A204.1 (cell line): ENCODE data around the gene TECPR1.

Experiments used
- FAIRE-seq: peaks from 2 replicates; lab custom pipeline; 2012; peaks lifted over from hg19 to GRCh38; lab: Jason Lieb, UNC

The TECPR1 gene

DNA sequence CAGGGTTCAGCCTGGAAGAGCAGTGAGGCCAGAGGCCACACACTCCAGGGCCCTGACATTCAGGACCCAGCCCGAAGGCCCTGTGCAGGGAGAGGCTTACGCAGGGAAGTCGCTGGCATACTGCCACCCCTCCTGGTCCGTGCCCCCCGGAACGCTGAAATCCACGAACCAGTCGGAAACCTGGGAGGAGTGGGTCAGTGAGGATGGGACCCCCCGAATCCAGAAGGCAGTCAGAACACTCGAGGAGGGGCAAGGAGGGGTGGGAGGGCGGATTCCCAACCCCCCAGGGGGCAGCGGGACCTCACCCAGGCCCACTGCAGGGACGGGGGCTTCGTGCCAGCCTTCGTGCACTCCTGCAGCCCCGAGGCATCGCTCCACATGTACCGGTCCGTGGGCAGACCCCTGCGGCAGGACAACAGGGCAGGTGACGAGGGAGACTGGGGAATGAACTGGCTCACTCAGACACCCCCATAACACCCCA lies 27.3 kb downstream of the TECPR1 start:
- no peak for FAIRE-seq

DNA sequence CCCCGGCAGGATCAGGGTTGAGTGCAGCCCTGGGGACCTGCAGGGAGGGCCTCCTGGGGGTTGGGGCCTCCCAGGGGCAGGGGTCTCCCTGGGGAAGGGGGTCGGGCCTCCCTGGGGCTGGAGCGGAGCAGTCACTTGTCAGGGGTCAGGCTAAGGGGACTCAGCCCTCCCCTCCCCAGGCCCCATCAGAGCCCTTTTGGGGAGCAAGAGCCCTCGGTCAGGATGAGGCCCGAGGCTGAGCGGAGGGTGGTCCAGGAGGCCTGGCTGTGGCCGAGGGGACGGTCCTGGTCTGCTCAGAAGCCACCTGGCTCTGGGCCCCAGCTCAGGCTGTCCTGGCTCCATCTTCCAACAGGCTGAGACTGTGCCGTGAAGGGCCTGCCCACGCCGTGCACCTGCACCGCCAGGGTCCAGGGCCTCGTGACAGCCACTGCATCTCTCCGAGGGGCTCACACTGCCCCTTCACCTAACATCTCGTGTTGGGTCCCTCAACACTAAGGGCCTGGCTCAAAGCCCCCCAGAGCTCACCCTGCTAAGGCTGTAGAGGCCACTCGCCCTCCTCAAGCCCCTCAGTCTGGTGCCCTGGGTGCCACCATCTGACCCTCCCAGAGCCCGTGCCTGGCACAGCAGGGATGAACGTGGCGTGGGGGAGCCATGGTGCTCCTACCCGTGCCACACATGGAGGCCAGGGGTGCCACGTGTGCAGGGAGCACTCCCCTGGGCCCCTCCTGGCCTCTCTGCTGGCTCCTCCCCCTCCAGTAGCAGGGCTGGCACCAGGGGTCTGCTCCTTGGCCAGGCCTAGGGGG lies 27.9 kb downstream of the TECPR1 start:
- FAIRE-seq, result no peak

DNA sequence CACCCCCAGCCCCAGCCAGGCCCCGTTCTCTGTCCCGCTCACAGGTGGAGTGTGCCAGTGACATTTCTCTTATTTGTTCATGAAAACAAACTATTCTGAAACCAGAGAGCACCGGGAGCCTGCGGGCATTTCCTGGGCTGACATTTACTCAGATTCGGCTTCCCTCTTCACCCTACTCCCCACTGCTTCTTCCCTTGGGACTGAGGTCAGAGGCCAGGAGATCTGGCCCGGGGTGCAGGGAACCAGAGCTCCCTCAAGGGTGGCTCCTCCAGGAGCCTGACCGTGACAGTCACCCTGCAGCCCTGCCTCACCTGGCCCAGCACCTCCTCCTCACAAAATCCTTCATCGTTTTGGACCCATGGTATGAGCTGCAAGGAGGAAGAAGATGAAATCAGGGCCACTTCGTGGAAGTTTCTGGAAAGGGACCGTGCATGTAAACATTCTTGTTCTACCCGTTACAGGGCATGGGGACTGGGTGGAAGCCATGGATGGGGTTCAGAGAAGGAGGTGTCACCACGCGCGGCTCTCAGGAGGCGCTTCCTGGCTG lies 28.6 kb downstream of the TECPR1 start:
- FAIRE-seq, result no peak

DNA sequence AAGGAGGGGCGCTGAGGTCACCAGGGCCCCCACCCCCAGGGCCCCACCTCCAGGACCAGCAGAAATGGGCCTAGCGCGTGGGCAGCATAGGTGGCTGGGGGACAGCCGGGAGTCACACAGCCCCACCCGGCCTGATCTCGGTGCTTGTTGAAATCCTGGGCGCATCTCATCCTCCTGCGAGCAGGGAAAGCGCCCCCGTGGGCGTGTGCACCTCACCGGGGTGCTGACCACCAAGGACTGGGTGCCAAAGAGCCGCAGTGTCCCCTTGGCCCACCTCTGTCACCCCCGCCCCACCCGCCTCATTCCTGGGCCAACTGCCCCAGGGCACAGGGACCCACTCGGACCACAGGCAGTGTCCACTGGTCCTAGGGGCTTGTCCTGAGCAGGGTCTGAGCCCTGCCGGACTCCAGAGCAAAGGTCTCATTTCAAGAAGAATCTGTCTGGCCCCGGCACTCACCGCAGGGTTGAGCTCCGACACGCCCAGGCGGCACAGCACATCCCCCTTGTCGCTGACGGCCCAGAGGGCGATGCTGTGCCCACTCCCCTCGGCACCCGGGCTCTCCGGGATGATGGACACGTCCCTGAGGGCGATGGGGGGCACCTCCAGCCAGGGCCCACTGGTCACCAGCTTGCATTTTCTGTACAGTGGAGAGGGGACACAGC lies 29.4 kb downstream of the TECPR1 start:
- FAIRE-seq, result no peak

DNA sequence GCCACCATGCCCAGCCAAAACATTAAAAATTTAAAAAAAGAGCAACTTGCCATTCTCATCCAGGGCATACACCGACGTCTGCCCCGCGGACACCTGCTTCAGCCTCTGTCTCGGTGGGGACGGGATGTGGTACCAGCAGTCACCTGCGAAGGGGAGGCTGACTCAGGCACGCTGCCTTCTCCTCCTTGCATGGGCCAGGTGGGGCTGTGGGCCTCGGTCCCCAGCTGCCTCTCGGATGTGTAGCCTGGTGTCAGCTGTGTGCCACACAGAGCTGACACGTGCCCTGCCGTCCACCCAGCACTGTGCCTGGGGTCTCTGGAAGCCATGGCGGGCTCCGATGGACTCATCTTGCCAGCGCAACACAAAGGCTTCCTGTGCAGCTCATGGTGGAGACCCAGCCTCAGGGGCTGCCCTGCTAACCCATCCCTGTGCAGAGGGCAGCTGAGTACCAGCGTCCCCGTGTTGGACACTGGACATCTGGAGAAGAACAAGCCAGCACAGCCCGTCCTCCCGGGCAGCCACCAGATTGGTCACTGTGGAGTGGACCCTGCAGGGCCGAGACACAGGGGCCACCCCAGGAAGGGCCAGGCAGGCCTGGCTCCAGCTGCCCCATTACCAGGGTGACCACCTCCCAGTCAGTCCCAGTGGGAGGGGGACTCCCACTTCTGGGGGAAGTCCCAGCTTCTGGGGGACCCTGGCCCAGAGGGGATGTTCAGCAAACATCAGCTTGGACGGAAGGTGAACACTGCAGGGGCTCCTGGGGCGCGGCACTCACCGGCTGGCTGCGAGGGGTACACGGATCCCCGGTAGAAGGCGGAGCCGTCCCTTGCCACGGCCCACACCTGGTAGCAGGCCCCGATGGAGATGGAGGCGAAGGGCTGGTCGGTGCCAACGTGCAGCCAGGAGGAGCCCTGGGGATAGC lies 30.2 kb downstream of the TECPR1 start:
- FAIRE-seq, result no peak

DNA sequence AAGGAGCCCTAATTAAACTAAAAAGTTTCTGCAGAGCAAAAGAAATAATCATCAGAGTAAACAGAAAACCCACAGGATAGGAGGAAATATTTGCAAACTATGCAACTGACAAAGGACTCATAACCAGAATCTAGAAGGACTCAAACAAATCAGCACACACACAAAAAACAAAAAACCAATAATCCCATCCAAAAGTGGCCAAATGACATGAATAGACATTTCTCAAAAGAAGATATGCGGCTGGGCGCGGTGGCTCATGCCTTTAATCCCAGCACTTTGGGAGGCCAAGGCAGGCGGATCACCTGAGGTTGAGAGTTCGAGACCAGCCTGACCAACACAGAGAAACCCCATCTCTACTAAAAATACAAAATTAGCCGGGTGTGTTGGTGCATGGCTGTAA lies 32.6 kb downstream of the TECPR1 start:
- peak; percentile 32 for FAIRE-seq

DNA sequence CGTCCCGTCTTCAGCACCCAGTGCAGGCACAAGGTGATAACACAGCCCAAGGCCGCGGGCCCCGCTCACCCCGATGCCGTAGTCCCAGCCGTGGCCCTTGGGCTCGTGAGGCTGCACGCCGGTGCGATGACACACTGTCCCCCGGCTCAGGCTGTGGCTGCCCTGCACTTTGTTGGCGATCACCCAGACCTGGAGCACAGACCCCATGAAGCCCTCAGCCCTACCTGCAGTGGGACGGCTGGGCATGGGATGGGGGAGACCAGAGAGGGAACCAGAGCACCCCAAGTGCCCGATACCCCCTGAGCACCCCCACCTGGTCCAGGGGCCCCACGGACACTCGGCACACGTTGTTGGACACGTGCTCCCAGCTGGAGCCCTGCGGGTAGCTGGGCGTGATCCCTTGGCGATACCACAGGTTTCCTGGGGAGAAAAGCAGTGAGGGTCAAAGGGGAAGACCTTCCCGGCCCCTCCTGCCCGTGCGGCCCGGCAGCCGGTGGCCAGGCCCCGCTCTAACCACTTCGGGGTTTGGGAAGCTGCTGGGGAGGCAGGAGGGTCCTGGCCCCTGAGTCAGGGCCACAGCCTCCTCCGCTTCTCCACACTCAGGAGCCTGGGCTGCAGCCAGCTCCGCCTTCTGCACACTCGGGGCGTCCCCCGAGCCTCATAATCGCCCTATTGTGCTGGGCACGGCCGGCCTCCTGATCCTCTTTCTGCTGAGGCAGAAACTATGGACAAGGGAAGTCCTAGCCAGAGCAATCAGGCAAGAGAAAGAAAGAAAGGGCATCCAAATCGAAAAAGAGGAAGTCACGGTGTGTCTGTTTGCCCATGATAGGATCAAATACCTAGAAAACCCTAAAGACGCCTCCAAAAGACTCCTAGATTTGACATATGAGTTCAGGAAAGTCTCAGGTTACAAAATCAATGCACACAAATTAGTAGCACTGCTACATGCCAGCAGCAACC lies 34.1 kb downstream of the TECPR1 start:
- FAIRE-seq, result no peak

DNA sequence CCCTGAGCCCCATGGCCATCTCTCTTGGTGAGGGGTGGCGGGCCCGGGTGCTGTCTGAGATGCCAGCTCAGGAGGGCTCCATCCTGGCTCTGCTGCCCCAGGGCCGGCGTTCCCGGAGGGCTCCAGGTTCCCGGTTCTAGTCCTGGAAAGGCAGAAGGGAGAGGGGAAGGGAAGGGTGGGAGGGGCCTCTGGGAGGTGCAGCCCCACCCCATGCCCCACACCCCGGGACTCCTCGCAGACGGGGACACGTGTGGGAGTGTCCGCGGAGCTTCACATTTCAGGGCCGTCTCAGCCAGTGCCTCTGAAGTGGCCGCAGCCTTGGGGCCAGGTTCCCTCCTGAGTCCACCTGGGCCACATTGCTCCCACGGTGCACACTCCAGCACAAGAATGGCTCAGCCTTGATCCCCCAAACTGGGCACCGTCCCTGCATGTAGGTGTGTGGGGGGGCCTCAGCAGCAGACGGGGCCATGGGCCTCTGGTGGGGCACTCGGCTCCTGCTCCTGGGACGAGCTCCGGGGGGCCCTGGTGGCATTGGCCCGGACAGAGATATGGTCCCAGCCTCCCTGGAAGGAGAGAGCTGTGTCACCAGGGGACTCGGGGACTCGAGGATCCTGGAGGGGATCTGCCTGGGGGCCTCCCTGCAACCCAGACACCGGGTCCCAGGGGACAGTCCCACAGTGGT lies 35.0 kb downstream of the TECPR1 start:
- no peak for FAIRE-seq

DNA sequence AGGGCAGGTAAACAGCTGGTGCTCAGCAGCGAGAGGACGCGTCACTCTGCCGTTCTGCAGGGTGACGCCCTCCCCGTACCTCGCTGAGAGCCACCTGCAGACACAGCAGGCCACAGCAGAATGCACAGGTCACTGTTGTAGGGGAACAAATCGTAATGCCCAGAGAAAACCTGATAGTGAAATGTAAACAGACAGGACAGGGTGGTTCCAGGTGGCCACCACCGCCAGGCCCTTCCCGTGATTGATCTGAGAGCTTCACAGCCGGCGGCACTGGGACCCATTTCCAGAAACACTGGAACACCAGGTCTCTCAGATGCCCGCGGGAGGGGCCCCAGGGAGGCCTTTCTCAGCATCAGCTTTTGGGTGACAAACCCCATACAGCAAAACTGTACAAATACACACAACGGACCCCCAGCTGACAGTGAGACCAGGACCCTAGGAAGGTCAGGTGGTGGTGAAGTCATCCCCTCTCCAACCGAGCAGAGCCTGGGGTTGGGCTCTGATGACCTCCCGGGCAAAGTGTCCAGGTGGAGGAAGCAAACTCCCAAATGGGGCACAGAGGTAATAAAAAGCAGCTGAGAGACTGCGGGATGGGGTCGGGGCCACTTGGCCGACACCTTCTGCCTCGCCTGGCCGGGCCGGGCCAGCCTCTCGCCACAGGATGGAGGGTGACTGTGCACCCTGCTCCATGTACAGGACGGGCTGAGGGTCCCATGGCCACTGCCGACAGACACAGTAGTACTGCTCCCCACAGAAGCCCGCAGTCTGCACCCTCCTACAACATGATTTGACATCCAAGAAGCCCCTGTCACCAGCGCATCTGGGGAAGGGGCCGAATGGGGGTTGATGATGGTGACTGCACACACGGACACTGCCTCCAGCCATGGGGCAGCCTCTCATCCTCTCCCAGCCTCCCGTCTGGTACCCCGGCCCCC lies 36.2 kb downstream of the TECPR1 start:
- no peak for FAIRE-seq

DNA sequence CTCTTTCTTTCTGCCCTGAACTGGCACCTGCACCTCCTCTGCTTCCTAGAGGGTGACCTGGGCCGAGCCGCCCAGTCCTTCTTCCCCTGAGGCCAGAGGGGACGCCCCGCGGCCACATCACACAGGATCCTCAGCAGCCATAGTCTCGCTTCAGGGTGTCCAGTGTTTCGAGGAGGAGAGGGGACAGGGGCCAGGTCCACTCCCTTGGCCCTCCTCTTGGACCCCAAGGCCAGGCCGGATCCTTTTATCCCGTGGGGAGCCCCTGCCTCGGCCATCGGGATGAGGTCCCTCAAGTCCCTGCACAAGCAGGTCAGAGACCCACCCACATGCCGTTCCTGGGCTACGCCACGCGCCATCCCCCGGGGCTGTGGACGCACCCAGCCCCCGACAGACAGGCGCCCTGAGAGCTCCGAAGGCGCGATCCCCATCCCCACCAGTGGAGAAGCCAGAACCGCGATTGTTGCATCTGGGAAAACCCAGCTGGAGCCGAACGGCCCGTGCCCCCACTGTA lies 37.2 kb downstream of the TECPR1 start:
- FAIRE-seq, result no peak

DNA sequence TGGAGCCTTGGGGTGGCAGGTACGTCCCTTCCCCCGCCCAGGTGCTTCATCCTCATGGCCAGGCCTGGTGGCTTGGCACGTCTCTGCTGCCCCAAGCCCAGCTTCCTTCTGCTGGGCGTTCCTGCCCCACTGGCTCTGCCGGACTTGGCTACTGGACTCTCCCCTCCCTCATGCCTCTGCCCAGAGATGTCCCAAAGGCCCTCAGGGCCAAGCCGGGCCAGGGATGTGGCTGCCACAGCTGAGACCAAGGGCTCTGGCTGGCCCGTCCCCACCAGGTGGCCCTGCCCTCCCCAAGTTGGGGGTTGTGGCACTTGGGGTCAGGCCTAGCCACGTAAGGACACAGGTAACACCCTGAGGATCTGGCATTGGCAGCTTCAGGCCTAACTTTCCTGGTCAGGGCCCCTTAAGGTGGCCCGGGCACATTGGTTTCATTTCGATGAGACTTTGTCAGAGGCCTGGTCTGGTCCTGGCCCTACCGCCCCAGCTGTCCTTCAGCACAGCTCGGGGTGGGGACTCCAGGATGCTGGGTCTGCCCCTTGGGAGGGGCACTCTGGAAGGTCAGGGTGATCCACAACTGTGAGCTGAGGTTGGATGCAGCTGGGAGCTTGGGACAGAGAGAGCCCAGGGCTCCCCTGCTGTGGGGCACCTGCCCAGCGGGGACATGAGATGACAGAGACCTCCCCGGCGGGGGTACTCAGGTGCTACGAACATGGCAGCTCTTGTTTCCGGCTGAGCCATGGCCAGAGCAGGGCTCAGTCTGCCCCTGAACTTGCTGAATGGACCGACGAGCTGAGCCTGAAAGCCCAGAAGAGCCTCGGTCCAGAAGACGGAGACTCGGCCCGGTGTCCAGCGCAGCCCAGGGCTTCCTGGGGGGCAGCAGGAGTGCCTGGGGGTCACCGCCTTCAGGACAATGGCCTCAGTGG lies 37.9 kb downstream of the TECPR1 start:
- FAIRE-seq, result no peak

DNA sequence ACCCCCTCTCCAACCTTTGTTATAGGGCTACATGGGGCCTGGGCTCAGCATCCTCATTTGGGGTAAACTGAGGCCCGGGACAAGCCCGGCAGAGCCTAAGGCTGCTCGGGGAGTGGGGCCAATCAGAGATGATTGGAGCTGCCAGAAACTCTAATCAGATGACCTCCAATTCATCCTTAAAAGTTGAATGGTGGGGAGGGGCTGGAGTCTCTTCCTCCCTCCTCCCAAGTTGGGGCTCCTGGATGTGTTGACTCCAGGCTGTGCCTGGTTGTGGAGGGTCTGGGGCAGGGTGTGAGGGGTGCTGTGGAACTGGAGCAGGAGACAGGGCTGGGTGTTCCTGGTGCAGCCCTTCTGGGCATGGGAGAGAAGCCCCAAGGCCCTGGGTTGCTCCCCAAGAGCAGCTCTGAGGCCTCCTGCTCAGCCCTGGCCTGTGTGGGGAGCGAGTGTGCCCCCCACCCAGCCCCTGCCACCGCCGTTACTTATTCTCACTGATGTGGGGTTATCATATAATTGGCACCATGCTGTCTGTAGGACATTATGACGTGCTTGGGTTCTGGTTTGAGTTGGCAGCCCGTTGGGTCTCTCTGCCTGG lies 38.6 kb downstream of the TECPR1 start:
- no peak for FAIRE-seq

DNA sequence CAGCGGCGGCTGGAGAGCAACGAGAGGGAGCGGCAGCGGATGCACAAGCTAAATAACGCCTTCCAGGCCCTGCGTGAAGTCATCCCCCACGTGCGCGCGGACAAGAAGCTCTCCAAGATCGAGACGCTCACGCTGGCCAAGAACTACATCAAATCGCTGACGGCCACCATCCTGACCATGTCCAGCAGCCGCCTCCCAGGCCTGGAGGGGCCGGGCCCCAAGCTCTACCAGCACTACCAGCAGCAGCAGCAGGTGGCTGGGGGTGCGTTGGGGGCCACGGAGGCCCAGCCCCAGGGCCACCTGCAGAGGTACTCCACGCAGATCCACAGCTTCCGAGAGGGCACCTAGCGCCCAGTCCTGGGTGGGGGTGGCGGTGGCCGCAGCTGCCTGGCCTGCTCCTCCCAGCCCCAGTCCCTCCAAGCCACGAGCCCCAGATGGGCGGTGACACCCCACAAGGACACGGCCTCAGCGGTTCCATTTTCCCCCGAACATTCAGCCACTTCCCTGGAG lies 39.4 kb downstream of the TECPR1 start:
- FAIRE-seq, result no peak

DNA sequence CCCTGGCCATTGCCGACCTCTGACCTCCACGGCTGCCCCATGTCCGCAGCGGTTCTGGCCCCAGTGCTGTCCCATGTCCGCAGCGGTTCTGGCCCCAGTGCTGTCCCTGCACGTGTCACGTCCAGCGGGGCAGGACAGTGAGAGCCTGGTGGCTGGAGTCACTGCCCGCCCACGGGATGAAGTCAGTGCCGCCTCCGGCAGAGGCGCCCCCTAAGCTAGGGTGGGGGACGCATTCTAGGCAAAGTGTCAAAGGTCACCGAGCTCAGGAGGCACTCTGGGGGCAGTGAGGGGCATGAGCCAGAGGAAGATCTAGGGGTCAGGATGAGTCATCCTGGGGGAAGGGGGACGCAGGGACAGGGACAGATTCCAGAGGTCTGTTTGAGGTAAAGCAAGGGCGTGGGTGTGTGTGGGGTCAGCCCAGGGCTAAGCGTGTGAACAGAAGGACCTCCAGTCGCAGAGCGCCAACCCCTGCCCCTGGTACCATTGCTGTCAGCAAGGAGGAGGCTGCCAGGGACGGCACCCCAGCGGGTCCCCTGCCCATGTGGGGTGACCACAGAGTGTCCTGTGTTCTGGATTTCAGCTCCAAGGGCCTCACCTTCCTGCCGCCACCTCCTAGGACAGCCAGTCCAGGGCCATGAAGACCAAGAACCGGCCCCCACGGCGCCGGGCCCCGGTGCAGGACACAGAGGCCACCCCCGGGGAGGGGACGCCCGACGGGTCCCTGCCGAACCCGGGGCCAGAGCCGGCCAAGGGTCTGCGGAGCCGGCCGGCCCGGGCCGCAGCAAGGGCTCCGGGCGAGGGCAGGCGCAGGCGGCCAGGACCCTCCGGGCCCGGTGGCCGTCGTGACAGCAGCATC lies 40.1 kb downstream of the TECPR1 start:
- no peak for FAIRE-seq

DNA sequence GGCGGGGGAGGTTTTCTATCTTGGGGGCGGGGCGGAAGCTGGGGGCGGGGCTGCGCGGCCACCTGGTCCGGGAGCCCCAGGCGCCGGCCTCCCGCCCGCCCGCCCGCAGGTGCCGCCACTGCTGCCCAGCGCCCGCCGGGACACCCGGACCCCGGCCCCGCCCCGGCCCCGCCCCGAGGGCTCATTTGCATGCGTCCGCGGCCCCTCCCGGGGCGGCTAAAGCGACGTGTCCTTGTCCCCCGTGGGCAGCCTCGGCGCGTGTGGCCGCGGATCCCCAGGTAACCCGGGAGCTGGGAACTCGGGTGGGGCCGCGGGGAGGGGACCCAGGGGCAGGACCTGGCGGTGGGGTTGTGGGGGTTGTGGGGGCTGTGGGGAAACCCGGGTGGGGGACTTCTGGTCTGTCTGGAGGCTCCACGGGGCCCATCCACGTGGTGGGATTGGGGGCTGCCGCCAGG lies 40.8 kb downstream of the TECPR1 start, which contains the start of gene BHLHA15:
BHLHA15 (plus strand) TSS at position 219 of the 455 bp plus-strand sequence. CDS start 871 bp downstream, outside the sequence.
- no peak for FAIRE-seq

DNA sequence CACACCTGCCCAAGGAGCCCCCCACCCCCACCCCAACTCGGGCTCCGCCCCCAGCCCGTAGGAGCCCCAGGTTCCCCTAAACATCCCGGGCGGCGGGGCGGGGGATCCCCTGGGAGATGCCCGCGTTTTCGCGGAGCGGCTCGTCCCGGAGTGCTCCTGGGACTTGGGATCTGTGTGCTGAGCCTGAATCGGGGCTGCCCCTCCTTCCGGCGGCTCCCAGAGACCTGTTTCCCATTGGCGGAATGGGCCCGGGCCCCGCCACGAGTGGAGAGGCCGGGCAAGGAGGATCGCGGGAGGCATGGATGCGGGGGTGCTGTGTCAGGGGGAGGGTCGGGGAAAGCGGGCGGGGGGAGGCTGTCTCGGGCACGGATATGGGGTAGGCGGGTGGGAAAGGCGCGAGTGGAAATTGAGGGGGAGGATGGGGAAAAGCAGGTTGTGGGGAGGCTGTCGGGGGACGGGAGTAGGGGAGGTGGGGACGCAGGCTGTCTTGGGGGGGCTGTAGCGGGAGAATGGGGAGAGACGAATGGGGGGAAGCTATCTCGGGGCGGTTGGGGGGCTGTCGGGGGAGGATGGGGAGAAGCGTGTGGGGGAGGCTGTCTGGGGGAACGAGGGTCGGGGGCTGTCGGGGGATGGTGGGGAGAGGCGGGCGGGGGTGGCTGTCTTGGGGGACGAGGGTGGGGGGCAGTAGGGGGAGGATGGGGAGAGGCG lies 41.4 kb downstream of the TECPR1 start:
- FAIRE-seq, result no peak
